HCEC 1CT (cell line): Measurements from ENCODE around the gene NR2F1-AS1.
"Not testable (repeated sequence)": the region's sequence is repeated elsewhere in the genome, so short reads cannot be mapped to it uniquely, and the experiment has no call there.

ENCODE experiments used
- DNase-seq: peaks from one replicate; pipeline ENCODE4 v3.0.0-alpha.2; 2017

The NR2F1-AS1 gene

DNA sequence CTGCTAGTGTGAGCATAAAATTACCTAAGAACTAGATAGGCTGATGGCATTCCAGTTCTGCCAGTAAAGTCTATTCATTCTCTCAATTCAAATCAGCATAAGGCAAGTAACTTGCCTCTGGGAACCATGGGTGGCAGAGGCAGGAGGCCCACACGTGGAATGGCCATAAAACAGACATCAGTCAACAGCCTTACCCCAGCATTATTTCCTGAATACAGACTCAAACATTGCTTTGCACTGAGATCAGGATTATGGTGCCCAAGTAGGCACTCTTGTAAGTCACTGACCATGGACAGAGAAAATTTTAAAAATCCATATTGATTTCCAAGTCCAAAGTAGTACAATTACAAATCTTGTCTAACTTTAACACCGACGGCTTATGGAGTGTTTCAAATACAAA lies 157.7 kb downstream of the NR2F1-AS1 start:
- no peak for DNase-seq

DNA sequence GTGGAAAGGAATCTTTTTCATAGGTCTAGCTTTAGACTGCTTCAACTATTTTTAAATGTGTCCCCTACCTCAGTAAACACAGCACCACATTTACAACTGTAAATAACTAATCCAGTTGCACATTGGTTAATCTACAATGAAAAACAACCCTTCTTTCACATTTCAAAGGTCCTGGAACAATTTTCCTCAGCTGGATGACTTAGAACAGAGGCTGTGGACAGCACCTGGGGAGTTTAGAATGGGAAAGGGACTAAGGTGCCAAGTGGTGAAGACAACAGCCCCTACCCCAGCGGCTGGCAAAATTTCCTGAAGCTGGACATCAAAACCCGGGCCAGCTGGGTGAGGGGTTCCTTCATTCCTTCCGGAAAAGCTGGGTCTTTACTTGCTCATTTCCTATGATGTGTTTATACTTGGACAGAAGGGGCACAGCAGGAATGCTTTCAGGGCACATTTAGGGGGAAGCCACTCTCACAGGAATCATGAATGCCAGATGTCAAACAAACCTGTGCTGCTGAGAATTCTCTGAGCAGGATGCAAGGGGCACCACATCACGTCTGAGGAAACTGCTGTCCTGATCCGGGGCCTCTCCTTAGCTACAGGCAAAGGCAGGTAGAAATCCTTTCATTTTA lies 158.3 kb downstream of the NR2F1-AS1 start:
- no peak for DNase-seq

DNA sequence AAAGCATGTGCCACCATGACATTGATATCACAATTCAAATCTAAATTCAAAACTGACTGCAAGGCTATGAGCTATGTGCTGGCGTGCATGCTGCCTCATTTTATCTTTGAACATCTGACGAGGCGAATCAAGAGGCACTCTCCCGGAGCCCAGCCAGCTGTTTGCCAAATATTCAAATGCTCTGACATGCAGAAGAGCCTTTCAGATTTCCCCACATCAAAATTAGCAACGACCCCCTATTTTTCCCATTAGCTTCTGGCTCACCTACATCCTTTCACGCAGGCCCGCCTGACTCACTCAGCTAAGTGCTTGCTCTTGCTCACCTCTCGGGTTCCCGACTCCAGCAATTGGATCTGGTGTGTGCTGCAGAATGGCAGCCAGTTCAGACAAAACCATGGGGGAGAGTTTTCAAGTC lies 159.0 kb downstream of the NR2F1-AS1 start:
- DNase-seq, result no peak

DNA sequence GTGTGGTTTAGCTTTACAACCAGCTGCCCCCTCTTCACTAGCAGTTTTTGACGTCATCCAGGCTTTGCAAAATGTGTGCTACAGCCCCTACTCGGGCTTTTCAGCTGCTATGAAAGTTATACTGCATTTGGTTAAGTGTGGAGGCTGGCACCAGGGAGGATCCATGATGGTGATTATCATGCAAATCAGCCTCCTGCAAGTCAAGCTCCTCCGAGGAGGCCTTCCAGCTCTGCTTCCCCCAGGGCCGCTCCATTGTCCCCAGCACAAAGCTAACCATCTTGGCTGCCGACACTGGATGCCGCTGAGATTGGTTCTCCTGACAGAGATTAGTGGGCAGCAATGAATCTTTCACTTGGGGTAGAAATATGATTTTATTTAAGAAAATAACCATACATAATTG lies 159.6 kb downstream of the NR2F1-AS1 start:
- no peak for DNase-seq

DNA sequence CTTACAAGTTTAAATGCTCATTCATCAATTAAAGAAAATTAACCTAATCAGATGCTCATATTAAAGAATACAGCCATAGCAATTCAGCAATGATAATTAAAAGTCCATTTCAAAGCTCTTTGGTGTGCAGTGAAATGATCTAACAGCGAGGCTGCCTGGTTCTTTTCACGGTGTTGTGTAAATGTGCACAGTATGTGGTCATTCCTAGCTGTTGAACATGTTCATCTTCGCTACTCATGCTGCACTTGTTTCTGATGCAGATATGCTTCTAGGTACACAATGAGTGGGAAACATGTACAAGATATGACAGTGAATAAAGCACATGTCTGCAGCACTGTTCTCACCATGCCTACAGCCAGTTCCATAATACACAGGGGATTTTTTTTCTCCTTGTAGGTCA lies 163.5 kb downstream of the NR2F1-AS1 start:
- DNase-seq, result no peak

DNA sequence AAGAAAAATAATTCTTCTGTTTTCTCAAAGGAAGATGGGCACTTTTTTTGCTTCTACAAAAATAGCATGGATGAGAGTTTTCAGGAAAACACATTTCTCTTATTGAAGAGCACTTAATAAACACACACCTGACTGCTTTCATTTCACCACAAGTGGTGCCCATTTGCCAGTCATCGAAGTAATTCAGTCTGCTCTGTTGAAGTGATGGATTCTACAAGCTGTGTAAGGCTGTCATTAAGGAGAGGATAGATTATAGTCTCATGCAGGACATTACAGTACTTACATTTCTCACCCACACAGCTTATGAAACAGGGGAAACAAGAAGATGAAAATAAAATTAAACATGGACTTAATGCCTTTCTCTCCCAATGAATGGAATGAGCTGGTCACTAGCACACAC lies 165.2 kb downstream of the NR2F1-AS1 start:
- DNase-seq, result no peak

DNA sequence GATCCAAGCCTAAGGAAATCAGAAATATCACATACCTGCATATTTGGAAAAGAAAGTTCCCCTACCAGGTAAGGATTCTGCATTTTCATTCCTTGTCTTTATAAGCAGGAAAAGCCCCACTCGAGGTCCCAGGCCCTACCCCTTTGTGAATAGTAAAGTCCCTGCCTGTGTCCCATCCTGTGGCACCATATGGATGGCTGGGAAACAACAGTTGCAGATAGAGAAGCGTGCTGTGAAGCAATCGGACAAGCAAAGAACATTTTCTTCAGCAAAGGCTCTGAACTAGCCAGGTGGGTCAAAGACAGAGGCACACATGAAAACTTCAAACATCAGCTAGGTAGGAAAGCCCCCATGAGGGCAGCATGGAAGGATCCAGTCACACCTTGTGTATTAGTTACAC lies 169.3 kb downstream of the NR2F1-AS1 start:
- DNase-seq, result no peak

DNA sequence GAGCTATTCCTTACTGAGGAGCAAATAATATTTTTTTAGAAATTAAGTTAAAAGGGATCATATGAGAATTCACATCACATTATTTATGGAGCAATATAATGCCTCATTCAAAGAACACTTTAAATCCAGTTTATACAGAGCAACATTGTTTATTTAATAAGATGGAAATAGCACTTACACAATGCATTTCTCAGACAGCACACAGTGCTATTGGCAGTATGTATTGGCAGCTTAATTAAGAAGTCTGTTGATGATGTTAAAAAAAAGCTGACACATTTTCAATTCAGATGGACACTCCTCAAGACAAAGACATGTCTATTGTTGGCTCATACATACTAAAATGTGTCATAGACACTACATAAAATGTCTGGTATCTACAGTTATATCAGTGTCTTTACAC lies 171.3 kb downstream of the NR2F1-AS1 start:
- no peak for DNase-seq

DNA sequence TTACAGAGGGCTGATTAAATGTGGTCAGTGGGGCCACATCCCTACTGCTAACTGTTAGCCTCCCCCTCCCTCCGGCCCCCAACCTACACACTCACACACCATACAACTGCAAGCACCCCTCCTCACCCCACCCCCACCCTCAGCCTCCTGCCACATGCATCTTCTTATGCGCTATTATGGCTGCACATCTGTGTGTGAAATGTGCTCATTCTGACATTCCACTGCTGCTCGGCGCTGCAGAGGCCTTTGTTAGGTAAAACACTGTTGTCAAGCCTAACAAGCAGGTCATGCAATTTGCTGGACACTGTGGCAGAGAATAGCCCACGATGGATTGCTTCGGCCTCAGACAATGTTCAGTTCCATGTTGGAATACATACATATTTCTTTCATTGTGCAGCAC lies 173.6 kb downstream of the NR2F1-AS1 start:
- no peak for DNase-seq

DNA sequence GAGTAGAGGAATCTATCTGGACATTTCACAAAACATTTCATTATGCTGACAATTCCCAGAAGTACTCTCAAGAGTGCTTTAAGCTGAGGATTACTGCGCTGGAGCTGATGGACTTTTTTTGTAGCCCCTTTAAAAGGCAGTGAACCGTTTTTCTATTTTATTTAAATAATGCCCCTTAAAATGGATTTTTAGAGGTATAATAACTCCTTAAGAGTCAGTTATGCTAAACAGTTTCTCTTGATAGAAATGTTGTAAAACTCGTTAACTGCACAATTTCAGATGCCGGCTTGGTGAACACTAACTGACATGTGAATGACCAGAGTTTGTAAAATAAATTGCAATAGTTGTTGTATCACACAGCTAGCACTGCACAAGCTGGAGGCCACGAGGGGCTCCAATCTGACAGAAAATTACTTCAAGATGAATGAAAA lies 174.0 kb downstream of the NR2F1-AS1 start:
- DNase-seq, result no peak

DNA sequence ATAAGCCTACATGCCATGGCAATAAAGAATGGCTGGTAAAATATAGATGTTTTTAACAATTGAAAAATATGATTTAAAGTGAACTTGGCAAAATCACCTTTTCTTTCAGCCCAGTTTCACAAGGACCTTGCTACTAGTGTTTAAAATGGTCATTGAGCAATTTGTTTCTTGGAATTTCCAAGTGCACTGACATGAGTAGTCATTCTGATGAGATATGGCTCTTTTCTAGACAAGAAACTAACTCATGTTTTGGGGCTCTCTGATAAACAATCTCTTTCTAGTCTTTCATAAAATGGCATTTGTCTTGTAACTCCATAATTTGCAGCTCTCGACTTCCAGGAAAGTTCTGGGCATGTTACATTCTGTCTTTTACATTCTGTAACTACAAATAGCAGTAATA lies 176.8 kb downstream of the NR2F1-AS1 start:
- DNase-seq, result no peak

DNA sequence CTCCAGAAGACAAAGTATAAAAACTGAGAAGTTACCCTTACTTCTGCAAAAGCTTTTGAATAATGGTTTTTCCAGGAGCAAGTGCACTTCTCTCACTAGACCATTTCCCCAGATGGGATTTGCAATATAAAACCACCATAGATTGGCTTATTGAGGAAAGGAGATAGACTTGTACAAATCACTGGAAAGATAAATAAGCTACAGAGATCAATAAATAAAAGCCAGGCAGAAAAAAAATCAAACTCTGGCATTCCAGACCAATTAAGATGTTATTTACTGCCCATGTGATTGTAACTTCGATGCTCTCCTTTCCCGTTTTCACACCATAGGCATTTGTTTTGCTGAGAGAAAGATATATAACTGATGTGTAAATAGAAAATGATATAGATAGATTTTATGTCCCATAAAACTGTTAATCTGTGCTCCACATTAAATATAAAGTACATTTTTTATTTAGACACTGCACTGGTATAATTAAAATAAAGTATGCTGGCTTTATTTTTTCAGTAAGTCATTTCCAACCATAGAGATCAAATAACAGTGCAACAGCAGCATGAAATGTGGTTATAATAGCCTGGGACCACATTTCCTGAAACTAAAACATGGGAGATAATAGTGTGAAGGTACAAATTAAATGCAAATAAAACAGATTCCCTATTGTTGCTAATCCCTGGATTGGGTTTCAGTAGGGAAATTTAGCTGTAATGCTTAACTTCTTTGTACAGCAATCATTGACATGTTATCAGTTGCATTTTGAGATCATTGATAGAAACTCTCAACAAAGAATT lies 177.7 kb downstream of the NR2F1-AS1 start:
- no peak for DNase-seq

DNA sequence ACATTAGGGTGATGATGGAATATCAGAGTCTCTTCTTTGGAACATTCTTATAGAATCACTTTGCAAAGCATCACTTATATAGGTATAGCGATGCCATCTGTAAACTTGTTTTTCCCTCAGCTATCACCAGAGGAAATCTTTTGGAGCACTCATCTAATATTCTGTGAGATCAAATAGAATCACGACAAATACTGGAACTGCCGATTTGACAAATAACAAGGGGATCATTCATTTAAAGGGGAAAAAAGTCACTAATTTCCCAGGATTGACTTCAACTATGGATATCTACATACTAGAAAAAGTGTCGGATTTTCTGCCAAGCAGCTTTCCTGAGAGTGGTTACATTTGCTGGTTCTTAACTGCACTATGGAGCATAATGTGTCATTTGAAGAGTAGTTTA lies 178.6 kb downstream of the NR2F1-AS1 start:
- no peak for DNase-seq

DNA sequence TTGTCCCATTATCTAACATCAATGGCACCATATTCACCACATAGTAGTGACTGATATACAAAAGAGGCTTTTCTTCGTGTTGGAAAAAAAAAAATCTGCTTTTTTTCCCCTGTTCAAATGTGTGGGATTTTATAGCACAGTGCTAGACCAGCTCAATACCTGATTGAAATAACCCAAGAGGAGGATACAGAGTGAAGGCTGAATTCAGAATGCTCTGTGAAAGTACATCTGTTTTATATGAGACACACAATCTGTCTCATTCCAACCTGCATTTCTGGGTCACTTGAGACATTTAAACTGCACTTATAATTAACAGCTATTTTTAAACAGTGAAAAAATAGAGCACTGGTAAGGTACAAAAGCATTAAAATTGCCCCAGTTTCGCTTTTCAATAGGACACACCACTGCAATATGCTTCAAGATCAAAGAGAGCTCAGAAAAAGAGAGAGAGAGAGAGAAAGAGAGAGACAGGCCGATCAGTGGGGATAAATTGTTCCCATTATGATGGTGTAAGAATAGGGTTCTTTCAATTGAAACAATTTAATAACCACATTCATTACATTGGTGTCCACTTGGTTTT lies 179.3 kb downstream of the NR2F1-AS1 start:
- DNase-seq, result no peak

DNA sequence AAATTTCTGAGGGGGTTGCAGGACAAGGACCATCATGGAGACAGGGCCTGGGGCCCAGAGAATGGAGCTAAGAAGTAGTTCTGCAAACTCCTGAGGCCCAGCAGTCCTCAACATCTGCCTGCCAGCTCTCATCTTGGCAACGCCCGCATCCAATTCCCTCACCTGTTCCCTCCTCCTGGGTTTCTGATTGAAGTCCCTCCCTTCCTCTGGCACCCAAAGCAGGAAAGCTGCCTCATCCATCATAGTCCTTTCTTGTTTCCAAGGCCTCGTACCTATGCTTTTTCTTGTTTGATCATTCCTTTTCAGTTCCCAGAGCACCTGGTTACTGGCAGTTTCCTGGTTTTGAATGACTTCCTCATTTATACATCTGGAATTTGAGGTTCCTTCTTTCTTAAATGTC lies 181.3 kb downstream of the NR2F1-AS1 start:
- DNase-seq, result no peak

DNA sequence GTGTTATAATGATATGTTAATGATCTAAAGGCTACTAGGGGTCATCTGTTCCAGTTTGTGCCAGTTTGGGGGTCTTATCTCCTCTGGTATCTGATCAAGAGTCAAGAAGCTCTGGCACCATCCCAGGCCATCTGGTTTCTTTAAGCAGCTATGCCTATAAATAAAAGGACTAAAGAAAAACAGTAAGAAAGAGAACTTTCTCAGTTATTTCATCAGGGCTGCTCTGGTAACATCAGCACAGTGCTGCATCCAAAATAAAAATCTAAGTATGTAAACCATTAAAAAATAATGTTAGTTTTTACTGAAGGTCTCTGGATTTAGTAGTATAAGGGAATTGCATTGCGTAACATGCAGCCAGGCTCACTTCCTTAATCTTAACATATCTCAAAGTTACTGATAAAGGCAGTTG lies 185.0 kb downstream of the NR2F1-AS1 start:
- DNase-seq, result no peak

DNA sequence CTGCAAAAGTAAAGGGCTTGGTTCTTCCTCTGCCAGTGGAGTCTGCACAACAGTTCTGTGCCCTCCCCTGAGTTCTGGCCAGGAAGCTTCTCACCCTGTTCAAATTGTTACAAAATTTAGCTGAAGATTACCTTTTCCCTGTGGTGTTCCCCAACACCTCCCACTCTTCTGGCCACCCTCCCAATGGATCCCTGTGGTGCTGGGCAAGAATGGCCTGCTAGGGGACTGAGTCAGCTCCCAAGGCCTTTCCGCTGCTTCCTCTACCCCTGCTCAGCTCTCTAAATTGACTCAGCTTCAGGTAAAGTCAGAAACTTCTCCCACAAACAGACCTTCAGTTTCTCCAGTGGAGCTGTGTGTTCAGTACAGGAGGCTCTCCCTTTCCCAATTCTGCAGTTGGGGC lies 186.0 kb downstream of the NR2F1-AS1 start:
- no peak for DNase-seq

DNA sequence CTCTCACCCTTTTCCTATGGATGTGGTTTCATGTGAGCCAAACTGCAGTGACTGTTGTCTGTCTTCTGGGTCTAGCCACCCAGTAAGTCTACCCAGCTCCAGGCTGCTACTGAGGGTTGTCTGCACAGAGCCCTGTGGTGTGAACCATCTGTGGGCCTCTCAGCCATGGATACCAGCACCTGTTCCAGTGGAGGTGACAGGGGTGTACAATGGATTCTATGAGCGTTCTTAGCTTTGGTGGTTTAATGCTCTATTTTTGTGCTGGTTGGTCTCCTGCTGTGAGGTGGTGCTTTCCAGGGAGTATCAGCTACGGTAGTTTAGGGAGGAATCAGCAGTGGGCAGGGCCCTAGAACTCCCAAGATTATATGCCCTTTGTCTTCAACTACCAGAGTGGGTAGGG lies 186.7 kb downstream of the NR2F1-AS1 start:
- no peak for DNase-seq

DNA sequence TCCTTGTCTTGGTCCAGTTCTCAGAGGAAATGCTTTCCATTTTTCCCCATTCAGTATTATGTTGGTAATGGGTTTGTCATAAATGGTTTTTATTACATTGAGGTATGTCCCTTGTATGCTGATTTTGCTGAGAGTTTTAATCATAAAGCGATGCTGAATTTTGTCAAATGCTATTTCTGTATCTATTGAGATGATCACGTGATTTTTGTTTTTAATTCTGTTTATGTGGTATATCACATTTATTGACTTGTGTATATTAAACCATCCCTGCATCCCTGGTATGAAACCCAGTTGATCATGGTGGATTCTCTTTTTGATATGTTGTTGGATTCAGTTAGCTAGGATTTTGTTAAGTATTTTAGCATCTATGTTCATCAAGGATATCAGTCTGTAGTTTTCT lies 189.8 kb downstream of the NR2F1-AS1 start:
- not testable (repeated sequence) for DNase-seq

DNA sequence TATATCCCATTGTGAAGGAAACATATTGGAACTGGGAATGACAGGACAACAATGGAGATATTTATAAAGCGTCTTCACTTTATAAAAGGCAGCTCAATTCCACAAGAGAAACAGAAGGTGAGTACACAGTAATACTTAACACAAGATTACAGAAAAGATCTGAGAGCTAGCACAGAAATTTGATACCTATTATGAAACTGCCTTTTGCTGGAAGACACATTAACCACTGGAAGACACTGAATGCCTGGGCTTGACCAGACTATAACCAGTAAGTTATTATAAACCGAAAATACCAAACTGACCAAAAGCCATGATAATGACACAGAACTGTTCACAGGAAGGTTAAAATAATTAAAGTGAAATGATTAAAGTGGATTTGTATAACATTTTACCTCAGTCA lies 195.4 kb downstream of the NR2F1-AS1 start:
- DNase-seq, result peak; percentile 18

DNA sequence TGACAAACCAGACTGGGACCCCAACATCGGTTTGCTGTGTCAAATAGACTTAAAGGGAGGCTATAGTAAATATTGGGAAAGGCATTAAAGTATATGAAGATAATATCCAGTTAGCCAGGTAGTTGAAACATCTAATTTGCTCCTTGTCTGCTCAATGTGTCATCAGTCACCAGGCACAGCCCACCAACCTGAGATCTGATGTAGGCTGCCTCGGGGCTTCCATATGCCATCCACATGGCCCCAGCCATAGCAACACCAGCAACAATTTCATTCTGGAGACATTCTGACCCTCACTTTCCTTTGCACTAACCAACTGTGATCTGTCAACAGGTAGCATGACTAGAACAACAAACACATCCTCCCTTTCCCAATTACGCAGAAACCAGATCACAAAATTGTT lies 196.0 kb downstream of the NR2F1-AS1 start:
- no peak for DNase-seq

DNA sequence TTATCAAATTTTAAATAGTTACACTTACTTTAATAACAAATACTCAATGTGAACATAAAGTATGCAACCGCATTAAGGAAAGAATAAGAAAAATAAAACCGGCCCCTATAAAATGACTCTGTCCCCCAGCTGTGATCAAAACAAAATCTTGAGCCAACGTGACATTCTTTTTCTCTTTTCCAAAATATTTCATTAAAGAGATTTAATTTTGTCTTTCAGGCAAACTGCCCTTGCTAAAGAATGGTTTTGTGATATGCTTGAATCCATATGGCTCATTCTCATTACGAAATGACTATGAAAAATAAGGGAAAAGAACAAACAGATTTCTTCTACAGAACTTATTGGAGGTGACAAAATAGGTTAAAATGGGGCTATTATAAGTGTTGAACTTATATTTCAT lies 197.0 kb downstream of the NR2F1-AS1 start:
- DNase-seq, result no peak

DNA sequence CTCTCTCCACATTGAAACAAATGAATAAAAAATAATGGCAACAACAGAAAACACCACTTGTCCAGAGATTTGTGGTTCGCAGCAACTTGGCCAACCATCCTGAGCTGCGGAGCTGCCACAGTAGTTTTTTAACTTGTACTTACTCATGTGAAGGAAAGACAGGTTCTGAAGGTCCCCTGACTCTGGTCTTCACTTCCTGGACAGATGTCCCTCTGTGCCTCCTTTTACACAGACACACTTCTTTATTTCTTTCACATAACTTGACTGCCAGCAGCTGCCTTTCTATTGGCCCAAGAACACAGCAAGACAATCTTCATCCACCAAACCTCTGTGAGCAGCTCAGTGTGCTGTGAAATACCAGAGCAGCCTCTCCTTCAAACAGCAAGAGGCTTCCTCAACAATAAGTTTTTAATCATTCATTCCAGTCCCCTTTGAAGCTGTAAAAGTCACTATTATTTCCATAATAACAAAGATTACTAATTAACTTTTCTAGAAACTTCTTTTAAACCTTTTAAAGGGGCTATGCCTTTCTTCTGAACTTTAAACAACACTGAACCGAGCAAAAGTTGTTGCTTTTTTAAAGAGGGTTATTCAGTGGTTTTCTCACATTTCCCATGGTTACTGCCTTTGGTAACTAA lies 198.7 kb downstream of the NR2F1-AS1 start:
- DNase-seq, result no peak

DNA sequence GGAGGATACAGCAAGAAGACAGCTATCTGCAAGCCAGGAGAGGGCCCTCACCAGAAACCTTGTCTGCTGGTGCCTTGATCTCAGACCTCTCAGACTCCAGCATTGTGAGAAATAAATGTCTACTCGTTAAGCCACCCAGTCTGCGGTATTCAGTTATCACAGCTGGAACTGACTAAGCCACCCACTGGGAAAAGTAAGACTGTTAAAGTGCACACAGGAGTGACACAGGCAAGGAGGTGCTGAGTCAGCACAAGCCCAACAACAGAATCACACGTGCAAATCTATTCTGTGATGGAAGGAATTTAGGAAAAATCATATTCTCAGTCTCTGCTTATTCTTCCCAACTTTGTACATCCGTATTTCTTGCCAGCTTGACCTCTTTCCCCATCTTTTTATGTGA lies 200.0 kb downstream of the NR2F1-AS1 start:
- no peak for DNase-seq
